Superior temporal gyrus (tissue), 1 donor: Measurements from ENCODE around the gene DGAT2.
"Not testable (repeated sequence)": the region's sequence is repeated elsewhere in the genome, so short reads cannot be mapped to it uniquely, and the experiment has no call there.

ENCODE experiments used
- DNase-seq: peaks from one replicate; pipeline ENCODE4 v3.0.0-alpha.2; 2016; ENCODE audit errors: extremely low spot score

DGAT2 gene

DNA sequence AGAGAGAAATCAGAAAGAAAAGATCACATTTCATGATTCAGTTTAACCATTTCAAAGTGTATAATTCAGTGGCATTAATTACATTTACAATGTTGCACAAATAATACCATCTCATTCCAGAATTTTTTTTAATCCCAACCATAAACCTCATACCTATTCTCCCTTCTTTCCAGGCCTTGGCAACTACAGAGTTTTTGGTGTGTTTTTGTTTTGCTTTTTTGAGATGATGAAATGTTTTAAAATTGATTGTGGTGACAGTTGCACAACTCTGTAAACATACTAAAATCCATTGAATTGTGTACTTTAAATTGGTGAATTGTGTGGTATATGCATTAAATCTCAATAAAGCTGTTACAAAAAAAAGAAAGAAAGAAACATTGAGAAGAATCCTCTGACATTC lies 13.6 kb upstream of the DGAT2 start:
- not testable (repeated sequence) for DNase-seq

DNA sequence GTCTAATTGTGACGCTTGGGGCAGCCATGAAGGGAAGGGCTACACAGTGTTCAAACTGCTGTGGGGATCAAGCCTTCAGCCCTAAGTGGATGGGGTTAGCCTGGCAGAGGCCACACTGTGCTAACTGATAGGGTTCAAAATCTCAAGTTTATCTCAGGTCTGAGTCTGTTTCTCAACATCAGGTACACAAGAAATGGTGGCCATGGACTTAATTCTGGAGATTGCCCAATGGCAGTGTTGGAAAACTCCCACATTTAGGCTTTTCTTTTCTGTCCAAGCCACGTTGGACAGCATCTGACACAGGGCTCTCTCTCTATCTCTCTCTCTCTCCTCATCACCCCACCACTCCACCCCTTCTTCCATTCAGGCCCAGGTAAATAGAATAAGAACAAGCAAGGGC lies 10.9 kb upstream of the DGAT2 start:
- DNase-seq = no peak

DNA sequence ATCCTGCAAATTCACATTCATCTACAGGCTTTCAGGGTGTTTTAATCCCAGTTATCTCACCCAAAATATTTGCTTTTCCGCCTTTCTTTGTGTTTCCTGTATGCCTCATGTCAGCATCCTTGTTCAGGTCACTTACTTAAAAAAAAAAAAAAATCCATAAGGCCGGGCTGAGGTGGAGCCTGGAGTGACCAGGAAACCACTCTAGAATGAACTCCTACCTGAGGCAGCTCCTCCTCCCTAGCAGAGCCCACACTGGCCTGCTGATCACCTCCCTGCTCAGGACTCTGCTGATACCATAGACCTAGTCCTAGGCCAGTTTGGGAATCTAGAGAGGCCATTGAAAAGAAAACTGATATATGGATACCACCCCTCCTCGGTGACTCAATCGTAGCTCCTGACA lies 8.7 kb upstream of the DGAT2 start:
- no peak for DNase-seq

- no peak for DNase-seq
Observed at GRCh38 chr11:75760243-75760642, 8.3 kb upstream of the DGAT2 start.

GRCh38 chr11:75760710-75761493 lies 7.7 kb upstream of the DGAT2 start:
- DNase-seq = peak; percentile 36

GRCh38 chr11:75762158-75762557 lies 6.4 kb upstream of the DGAT2 start:
- DNase-seq = no peak

GRCh38 chr11:75762885-75763284 lies 5.7 kb upstream of the DGAT2 start:
- DNase-seq = no peak

- DNase-seq = no peak
Observed at GRCh38 chr11:75763846-75764245, 4.7 kb upstream of the DGAT2 start.

GRCh38 chr11:75765116-75765515 lies 3.5 kb upstream of the DGAT2 start:
- DNase-seq = no peak

DNA sequence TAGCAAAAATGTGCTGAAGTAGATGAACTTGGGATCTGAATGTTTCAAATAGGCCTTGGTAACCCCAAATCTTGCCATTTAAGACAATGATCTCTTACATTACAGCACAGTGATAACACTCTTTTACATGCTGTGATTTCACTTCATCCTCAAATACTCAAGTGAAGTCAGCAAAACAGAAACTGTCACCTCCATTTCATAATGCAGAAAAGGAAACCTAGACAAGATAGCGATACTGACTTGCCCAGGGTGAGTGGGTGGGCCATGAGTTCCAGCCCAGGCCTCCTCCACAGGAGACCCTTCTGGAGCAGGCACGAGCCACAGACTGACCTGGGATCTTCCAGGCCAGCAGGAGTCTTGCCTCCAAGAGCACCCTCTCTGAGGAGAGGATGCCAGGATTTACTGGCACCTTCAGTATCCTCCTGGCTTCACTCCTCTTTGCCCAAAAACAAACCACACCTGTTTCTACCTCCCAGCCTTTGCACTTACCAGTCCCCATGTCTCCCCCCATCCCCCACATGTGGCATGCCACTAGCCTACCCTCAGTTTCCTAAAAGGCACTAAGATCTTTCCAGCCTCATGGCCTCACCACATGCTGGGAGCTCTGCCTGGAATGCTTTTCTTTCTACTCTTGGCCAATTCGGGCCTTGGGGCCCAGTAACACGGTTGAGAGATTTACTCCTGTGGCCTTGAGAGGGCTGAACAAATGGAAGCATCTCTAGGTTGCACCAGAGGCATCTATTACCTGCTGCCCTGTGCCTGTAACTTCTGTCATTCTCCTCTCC lies 1.9 kb upstream of the DGAT2 start:
- no peak for DNase-seq

DNA sequence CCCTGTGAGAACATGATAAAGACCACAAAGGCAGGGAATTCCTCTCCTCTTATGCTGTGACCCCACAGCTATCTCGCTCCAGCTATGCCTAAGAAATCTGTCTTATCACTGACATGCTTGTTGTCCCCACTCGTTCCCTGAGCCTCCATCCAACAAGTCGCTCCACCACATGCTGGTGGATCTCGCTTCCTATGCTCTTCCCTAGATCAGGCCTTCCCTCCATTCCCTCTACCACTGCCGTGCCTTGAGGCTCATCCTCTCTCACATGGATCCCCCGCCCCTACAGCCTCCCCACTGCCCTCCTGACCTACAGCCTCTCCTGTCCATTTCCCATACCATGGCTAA lies 1.4 kb upstream of the DGAT2 start:
- DNase-seq = no peak

DNA sequence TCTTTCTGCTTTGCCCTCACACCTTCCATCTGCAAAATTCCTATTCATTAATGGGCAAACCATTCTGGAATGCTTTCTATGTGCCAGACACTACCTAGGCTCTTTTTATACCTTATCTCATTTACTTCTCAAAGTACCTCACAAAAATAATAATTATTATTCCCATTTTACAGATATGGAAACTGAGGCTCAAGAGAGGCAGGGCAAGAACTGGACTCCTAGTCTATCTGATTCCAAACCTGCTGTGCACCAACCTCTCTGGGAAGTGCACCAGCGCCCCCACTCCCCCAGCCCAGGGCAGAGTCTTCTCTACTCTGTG lies 826 bp upstream of the DGAT2 start:
- no peak for DNase-seq

DNA sequence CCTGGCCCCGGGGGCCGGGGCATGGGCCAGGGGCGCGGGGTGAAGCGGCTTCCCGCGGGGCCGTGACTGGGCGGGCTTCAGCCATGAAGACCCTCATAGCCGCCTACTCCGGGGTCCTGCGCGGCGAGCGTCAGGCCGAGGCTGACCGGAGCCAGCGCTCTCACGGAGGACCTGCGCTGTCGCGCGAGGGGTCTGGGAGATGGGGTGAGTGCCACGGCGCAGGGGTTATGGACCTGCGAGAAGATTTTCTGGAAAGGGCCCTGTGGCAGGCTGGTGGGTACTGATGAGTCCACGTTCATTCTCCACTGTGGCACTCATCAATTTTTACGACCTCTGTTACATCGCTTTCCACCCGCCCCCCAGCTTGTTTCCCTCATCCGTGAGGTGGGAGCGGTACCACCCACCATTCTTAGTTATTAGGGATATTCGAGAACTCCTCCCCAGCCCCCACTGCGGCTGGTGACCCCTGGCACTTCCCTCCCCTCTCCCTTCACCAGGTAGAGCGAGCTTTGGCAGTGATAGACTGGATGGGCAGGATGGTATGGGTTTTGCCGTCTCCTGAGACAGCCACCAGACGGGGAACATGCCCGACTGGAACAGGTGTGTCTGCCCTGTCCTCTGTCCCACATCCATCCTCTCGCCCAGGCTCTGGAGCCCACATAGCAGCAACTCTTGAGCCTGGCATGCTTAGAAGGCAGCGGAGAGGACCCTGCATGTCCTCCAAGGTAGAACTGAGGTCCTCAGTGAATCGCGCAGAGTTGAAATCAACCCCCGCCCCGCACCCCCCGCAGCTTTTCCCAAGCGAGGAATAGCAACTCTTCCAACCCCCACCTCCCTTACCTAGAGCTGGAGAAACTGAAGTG lies 562 bp downstream of the DGAT2 start:
- no peak for DNase-seq

DNA sequence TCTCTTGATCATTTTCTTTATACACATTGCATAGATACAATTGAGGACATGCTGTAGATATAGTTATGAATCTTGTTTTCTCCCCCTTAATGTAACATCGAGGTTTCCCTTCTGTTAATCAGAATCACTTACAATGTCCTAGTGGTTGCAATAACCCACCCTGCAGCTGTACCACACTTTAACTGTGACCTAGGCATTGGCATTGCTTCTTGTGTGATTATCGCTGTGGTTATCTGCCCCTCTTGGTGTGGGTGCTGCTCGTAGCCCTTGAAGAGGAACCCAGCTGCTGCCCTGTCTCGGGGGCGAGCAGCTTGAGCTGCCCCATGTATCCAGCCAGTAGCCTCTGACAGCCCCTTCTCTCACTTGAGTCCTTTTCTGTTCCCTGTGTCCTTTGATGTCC lies 1.5 kb downstream of the DGAT2 start:
- no peak for DNase-seq

DNA sequence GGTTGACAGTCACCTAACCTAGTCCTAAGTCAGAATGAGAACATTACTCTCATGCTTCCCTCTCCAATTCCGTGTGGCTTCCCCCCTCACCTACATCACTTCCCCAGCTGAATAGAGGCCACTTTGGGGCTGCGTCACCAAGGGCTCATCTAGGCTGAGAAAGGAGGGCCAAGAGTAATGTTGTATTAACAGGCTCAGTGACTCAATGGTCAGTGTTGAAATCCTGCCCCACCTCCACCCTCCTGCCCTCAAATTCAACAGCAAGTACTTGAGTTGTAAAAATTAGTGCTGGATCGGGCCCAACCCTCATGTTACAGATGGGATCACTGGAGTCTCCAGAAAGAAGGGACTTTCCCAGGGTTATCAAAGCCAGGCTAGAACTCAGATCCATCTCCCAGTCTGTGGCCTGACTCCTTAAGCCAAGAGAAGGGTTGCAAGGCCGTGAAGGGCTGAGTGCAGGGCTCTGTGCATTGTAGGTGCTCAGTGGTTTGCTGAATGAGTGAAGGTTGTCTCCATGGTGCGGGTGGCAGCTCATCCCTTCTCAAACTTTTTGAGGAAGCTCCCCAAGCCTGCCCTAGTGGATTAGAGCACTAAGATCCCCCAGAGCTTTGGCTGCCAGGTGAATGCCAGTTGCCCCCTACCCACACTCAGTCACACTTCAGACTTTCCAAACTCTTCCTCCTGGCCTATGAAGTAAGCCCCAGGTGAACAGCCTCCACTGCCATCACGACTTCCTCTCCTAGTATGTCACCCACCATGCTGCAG lies 3.2 kb downstream of the DGAT2 start:
- DNase-seq = no peak

DNA sequence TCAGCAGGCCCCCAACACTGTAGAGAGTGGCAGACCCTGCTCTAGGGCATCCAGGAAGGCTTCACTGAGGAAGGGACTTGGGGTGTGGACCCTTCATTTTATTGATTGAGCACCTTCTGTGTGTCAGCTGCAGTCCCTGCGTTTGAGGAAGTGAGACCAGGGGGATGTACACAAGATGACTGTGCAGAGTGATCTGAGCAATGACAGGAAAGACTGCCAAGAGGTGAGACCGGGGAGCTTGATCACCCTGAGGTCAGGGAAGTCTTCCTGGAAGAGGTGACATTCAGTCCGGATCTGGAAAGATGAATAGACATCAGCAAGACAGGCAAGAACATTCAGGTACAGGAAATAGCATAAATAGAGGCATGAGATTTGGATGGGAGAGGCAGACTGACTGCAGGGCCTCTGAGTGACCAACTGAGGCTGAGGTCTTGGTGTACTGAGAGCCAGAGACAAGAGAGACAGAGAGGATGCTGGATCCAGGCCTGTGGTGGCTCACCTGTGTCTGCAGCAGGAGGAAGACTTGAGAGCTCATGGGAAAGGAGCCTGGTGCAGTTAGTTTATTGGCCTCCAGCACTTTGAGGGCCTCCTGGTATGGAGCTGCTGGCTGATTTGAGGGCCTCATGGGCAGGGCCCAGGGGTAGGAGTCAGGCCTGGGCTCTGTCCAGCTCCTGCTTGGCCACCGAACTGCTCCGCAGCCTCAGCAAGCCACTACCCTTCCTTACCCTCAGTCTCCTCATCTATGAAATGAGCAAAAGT lies 5.2 kb downstream of the DGAT2 start:
- no peak for DNase-seq

DNA sequence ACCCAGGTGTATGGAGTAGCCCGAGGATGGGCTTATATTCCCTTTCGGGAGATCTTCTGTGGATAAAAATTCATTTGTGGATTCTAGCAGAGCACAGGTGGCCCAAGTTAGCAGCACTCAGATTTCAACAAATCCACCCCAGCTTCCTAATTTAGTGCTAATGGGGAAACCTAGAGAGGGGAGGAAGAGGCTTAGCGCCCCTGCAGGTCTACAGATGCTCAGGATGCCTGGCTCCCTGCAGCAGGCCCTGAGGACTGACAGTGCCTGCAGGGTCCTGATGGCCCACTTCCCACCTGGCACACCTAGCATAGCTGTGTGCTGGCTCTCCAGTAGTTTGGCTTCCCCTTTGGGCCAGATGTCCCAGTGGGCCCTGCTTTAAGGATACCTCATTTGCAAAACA lies 6.5 kb downstream of the DGAT2 start:
- DNase-seq = no peak

DNA sequence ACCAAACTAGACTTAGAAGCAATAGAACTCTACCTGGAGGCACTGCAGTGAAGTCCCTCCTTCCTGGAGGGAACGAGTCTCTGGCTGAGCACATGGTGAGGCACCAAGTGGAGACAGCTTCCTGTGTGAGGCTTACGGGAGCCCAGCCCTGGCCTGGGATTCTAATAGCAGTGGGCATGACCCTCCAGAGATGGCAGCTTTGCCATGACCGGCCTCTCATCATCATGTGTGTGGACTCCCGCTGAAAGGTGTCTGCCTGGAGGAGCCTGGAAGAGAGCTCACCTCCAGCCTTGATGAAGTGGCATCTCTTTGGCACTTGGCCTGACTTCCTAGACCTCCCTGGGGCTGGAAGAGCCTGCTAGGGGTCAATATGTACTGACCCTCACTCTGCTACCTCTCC lies 8.0 kb downstream of the DGAT2 start:
- DNase-seq = no peak

DNA sequence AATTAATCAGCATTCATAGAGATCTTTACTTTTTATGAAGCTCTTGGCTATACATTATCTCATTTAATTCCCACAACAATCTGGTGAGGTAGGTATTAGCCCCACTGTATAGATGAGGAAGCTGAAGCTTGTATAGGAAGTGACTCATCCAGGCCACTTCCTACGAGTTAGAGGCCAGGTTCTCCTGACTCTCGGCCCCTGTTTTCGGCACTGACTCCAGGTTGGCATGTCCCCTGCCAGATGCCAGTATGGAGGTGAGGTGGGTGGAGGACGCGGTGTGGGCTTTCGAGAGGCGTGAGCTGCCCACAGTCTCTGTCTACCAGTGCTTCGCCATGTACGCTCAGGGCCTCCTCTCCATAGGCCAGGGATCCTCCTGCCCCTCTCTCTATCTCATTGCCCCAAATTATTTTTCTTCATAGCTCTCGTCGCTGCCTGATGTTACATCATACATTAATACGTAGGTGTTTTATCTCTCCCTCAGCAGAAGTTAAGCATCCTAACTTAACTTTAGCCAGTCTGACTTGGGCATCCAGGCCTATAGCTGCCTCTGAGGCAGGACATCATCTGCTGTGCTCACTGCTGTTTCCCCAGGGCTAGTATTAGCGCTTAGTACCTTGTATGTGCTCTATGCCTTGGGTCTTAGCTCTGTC lies 9.0 kb downstream of the DGAT2 start:
- DNase-seq = no peak

GRCh38 chr11:75778962-75779361 lies 10.4 kb downstream of the DGAT2 start:
- no peak for DNase-seq

DNA sequence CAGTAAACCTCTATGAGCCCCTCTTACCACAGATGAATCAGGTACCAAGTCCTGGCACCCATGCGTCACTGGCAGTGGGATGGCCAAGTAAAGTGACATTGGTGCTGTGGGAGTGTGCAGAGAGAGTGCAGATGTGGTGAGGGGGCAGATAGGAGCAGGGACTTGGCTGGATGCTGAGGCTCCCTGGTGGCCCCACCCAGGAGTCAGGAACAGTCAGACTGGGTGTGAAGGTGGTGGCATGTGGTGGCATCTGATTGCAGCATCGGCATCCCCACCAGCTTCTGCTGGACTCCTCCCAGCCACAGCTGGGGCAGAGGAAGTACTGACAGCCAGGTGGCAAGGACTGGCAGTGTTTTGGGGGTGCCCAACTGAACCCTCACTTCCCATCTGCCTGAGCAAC lies 11.4 kb downstream of the DGAT2 start:
- DNase-seq = no peak
